NK-92 (cell line): Measurements from ENCODE around the gene USPL1.
A peak's percentile ranks its signal among the peaks of the same experiment; 100 is the strongest.
"Not testable (repeated sequence)": the region's sequence is repeated elsewhere in the genome, so short reads cannot be mapped to it uniquely, and the experiment has no call there.

ENCODE experiments used
- DNase-seq: peaks from one replicate; lab custom pipeline; 2025; ENCODE audit not compliant: unreplicated experiment; lab: John Stamatoyannopoulos, UW

USPL1 gene

GRCh38 chr13:30617315-30618185 lies at the start of gene USPL1:
USPL1 (plus strand) TSS chr13:30617920; CDS start chr13:30621141, 3,221 bp downstream.
- peak; percentile 95 for DNase-seq

DNA sequence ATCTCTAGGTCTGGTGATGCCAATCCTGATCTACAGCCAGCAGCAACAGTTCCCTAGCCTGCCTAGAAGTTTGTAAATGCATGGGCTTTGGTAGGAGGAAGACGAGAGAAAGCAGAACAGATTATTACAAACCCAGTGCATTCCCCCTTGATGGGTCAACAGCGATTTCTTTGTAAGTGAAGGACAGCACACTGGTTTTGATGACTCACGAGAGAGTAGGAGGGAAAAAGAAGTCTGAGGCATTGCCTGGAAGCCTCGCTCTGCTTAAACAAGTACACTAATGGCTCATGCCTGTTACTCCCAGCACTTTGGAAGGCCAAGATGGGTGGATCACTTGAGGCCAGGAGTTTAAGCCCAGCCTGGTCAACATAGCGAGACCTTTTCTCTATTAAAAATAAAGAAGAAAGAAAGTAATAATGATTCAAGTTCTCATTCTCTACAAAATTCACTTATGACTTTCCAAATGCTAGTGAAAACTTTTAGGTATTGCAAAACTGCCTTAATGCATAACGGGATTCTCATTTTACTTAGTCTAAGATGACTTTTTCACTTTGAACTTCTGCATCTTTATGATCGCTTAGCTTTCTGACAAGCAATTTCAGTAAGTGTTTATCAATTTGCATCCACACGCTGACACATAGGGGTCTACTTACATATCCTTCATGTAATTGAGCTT lies 47.7 kb upstream of the USPL1 start:
- DNase-seq = no peak

DNA sequence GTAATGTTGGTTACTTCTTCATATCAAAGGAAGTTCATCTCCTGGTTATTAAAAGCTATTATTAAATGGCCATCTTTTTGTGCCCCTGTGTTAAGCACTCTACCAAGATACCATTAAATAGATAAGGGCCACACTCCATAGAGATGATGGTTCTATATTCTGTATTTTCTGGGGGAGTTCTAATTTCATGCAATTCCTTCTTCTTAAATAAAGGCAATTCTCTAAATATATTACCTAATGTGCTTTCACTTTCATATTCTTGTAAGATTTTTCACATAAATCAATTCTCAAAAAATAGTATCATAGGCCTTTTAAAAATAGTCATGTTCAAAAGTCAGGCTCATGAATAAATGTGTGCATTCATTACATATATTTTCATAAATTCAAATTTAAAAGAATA lies 47.0 kb upstream of the USPL1 start:
- no peak for DNase-seq

DNA sequence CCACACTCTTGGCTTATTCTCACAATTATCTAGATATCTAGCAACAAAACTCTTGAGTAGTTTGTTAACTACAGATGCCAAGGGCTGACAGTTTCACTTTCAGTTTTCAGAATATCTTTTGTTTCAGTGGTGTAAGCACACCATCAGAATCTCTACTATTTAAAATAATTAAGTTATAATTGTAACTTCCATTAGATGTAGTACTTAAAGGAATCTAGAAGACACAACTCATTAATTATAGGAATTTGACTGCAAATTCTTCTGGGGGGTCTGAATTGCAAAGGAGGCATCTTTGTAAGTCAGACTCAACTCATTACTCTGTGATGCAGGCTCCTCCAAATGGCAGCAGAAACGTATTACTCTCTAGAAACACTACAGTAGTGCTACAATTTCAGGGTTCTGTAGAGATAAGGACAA lies 44.9 kb upstream of the USPL1 start:
- DNase-seq = no peak

GRCh38 chr13:30576528-30576927 lies 41.2 kb upstream of the USPL1 start:
- DNase-seq = no peak

GRCh38 chr13:30577401-30577852 lies 40.3 kb upstream of the USPL1 start:
- DNase-seq = no peak

DNA sequence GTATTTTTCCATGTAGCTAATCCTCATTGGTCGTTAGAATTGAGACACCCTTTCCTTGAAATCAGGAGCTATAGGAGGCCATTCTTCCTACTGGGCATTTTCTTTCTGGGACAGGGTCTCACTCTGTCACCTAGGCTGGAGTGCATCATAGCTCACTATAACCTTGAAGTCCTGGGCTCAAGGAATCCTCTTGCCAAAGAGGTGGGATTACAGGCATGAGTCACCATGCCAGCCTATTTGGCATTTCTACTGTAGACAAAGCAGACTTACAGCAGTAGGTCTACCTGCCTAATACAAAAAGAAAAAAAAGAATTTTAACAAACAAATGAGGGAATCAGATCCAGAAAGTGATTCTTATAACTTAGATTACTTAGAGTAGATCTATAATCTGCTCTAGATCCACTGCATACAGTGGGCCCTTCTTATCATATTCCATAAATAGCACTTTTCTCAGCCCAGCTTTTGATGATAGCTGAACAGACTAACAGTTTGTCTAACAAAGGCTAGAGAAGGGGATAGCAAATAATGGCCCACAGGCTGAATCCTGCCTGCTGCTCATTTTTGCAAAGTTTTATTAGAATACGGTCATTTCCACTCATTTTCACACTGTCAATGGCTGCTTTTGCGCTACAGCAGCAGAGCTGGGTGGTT lies 36.7 kb upstream of the USPL1 start:
- DNase-seq = no peak

- DNase-seq = no peak
Observed at GRCh38 chr13:30581582-30581981, 36.1 kb upstream of the USPL1 start.

- DNase-seq = no peak
Observed at GRCh38 chr13:30584051-30584731, 33.5 kb upstream of the USPL1 start.

DNA sequence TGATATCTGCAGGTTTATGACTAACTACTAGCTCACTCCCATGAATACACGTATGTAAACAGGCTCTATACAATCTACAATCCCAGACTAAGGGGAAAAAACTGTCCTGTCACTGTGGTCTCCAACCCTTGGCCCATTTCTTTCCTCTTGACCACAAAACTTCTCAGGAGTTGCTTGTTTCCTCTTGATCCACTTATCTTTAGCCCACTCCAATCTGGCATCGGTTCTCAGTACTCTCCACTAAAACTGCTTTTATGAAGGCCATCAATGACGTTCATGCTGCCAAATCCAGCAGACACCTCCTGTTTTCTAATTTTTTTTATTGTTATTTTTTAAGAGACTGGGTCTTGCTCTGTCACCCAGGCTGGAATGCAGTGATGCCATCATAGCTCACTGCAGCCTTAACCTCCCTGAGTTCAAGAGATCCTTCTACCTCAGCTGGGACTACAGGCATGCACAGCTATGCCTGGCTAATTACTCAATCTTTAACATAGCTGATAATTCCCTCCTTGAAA lies 31.9 kb upstream of the USPL1 start:
- DNase-seq = no peak

DNA sequence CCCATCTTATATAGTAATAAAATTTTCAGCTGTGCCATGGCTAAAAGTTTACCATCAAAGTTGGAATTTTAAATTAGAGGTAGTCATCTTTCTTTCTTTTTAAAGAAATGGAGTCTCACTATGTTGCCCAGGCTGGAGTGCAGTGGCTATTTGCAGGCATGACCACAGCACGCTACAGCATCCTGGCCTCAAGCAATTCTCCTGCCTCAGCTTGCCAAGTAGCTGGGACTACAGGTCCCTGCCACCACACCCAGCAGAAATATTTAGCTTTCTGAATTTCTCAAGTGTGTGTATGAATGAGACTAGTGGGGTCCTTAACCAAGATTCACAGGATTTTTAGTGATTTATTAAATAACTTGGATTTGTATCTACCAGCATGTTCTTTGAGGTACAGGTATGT lies 30.5 kb upstream of the USPL1 start:
- no peak for DNase-seq

DNA sequence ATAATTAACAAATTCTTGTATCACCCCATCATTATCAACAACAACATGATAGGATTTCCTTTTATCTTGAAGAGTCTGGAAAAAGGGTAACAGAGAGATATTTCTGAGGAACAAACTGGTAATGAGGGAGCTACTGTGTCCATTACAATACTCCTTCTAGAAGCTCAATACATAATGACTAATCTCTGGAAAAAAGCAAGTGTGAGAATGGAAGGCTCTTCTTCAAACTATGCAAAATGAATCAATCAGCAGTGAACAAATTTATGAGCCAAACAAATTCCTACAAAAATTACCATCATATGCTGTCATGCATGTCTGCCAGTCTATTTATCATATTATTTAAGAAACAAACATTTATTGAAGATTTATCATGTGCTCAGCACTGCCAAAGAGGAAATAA lies 30.0 kb upstream of the USPL1 start:
- DNase-seq = no peak

DNA sequence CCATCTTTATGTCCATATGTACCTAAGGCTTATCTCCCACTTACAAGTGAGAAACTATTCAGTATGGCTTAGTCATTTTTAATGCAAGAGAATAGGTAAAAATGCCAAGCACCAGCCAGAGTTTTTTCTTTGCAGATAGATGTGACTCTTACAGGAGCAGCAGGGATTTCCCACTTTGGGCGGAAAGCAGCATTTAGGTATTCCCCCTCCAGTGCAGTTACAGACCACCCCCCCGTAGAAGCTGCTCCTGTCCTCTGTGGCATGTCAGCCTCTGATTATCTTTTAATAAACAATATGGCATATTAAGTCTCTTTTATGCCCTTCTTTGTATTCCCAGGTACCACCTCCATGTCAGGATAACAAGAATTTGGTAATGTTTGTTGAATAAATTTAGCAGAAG lies 24.7 kb upstream of the USPL1 start:
- DNase-seq = no peak

DNA sequence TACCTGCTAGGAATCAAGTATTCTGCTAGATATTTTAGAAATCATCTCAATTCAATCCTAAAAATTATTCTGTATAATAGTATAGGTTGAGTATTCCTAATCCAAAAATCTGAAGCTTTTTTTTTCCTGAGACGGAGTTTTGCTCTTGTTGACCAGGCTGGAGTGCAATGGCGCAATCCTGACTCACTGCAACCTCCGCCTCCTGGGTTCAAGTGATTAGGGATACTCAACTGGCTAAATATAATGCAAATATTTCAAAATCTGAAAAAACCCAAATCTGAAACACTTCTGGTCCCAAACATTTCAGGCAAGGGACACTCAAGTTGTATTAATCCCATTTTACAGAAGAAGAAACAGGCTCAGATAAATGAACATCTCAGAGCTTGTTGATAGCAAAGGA lies 17.2 kb upstream of the USPL1 start:
- DNase-seq = no peak

DNA sequence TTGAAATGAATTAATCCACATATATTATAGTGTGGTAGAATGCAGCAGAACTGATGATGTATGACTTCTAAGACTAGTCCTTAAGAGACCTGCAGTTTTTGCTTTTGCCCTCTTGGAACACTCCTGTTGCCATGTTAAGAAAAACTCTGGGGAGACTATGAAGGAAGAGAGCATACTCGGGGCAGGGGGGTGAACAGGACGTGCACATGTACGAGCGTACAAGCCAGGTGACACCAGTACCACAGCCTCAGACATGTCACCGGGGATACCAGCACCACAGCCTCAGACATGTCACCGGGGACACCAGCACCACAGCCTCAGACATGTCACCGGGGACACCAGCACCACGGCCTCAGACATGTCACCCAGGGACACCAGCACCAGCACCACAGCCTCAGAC lies 15.9 kb upstream of the USPL1 start:
- DNase-seq = no peak

DNA sequence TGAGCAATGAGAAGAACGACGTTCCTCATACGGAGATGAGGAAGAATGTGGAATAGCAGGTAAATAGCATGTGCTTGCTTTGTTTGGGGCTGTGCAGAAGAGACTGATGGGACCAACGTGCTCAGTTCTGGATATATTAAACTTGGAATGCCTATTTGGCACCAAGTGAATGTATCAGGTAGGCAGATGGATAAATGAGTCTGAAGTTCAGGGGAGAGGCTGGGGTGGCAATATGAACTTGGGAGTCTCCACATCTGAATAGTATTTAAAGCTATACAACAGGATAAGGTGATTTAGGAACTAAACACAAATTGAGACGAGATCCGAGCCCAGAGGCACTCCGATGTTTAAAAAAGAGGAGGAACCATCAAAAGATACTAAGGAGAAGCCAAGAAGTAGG lies 12.7 kb upstream of the USPL1 start:
- no peak for DNase-seq

GRCh38 chr13:30607186-30607585 lies 10.5 kb upstream of the USPL1 start:
- not testable (repeated sequence) for DNase-seq

DNA sequence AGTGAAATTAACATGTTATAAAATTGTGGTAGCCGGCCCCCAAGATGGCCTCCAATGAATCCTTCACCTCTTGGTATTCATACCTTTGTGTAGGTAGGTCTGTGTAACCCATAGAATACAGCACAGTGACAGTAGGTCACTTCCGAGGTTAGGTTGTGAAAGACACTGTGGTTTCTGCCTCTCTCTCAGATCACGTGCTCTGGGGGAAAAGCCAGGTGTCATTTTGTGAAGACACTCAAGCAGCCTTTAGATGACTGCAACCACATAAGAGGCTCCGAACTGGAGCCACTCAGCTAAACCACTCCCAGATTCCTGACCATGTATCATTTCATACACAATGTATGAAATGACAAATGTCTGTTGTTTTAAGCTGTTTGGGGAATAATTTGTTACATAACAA lies 9.8 kb upstream of the USPL1 start:
- DNase-seq = peak; percentile 14

- no peak for DNase-seq
Observed at GRCh38 chr13:30608364-30608763, 9.4 kb upstream of the USPL1 start.

DNA sequence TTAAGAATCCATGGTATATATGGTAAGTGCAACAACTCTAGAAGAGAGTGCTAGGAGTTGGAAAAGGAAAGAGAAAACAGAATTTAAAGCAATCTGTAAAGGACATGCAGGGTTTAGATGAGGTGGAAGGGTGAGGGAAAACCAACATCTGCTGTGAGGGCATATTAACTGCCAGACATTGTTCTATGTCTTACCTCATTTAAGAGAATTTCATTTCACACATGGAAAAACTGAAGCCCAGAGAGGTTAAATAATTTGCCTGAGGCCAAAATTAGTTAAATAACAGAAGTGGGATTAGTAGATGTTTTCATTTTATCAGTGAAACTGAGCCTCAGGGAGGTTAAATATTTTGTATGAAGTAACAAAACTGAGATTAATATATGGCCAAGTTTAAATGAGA lies 7.4 kb upstream of the USPL1 start:
- DNase-seq = no peak

DNA sequence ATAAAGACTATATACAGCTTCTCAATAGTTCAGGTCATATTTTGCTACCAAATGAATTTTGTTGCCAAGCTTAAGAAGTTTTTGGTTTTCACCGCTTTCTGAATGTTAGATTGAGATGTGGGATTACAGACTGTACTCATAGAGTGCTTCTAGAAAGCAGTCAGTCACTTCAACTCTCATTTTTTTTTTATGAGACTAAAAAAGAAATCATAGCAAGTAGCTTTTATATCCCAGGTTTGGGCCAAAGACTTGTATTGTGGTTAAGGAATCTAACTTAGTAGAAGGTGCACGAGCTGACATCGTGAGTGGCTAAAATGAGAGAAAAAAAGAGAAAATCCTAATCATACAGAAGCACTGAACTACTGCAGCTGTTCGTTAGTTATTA lies 2.2 kb upstream of the USPL1 start:
- DNase-seq = no peak
